ENCODE results near the gene RANBP17.

DNA sequence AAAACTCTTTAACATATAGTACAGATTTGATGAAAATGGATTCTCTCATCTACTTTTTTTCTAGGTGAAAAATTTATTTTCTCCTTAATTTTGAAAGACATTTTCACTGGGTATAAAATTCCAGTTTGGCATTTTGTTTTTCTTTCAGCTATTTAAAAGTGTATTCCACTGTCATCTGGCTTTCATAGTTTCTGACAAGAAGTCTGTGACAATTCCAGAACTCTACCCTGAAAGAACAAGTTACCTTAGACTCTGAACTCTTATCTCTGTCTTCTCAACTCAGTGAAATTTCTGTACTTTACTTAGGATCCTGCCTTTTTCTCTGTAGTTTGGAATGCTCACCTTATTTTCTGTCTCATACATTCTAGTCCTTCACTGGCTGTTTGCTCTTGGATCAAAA is 161.7 kb downstream of the RANBP17 start:
- no peak for TF ChIP-seq CTCF (tag by site-specific recombination; IDR thresholded peaks at IDR 0.05)
- TF ChIP-seq, protein P1, sequence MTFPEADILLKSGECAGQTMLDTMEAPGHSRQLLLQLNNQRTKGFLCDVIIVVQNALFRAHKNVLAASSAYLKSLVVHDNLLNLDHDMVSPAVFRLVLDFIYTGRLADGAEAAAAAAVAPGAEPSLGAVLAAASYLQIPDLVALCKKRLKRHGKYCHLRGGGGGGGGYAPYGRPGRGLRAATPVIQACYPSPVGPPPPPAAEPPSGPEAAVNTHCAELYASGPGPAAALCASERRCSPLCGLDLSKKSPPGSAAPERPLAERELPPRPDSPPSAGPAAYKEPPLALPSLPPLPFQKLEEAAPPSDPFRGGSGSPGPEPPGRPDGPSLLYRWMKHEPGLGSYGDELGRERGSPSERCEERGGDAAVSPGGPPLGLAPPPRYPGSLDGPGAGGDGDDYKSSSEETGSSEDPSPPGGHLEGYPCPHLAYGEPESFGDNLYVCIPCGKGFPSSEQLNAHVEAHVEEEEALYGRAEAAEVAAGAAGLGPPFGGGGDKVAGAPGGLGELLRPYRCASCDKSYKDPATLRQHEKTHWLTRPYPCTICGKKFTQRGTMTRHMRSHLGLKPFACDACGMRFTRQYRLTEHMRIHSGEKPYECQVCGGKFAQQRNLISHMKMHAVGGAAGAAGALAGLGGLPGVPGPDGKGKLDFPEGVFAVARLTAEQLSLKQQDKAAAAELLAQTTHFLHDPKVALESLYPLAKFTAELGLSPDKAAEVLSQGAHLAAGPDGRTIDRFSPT (tag by site-specific recombination; IDR thresholded peaks at IDR 0.05) = no peak
- TF ChIP-seq AEBP2 (tag by site-specific recombination; IDR thresholded peaks at IDR 0.05; ENCODE audit: borderline replicate concordance) = no peak
- TF ChIP-seq ZNF174 (tag by site-specific recombination; IDR thresholded peaks at IDR 0.05) = no peak
- TF ChIP-seq, protein P2, sequence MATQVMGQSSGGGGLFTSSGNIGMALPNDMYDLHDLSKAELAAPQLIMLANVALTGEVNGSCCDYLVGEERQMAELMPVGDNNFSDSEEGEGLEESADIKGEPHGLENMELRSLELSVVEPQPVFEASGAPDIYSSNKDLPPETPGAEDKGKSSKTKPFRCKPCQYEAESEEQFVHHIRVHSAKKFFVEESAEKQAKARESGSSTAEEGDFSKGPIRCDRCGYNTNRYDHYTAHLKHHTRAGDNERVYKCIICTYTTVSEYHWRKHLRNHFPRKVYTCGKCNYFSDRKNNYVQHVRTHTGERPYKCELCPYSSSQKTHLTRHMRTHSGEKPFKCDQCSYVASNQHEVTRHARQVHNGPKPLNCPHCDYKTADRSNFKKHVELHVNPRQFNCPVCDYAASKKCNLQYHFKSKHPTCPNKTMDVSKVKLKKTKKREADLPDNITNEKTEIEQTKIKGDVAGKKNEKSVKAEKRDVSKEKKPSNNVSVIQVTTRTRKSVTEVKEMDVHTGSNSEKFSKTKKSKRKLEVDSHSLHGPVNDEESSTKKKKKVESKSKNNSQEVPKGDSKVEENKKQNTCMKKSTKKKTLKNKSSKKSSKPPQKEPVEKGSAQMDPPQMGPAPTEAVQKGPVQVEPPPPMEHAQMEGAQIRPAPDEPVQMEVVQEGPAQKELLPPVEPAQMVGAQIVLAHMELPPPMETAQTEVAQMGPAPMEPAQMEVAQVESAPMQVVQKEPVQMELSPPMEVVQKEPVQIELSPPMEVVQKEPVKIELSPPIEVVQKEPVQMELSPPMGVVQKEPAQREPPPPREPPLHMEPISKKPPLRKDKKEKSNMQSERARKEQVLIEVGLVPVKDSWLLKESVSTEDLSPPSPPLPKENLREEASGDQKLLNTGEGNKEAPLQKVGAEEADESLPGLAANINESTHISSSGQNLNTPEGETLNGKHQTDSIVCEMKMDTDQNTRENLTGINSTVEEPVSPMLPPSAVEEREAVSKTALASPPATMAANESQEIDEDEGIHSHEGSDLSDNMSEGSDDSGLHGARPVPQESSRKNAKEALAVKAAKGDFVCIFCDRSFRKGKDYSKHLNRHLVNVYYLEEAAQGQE (tag by site-specific recombination; IDR thresholded peaks at IDR 0.05) = no peak
- no peak for TF ChIP-seq MEIS1 (CRISPR knock-in tag; IDR thresholded peaks at IDR 0.05; ENCODE audit: borderline replicate concordance)
- no peak for TF ChIP-seq KLF16 (tag by site-specific recombination; IDR thresholded peaks at IDR 0.05)
- TF ChIP-seq EGR2 (tag by site-specific recombination; IDR thresholded peaks at IDR 0.05; ENCODE audit: low read depth) = no peak
- TF ChIP-seq ZNF311 (tag by site-specific recombination; IDR thresholded peaks at IDR 0.05; ENCODE audit: borderline replicate concordance) = no peak
- no peak for TF ChIP-seq ZFHX2 (tag by site-specific recombination; conservative IDR thresholded peaks at IDR 0.05)
- TF ChIP-seq, protein P3, sequence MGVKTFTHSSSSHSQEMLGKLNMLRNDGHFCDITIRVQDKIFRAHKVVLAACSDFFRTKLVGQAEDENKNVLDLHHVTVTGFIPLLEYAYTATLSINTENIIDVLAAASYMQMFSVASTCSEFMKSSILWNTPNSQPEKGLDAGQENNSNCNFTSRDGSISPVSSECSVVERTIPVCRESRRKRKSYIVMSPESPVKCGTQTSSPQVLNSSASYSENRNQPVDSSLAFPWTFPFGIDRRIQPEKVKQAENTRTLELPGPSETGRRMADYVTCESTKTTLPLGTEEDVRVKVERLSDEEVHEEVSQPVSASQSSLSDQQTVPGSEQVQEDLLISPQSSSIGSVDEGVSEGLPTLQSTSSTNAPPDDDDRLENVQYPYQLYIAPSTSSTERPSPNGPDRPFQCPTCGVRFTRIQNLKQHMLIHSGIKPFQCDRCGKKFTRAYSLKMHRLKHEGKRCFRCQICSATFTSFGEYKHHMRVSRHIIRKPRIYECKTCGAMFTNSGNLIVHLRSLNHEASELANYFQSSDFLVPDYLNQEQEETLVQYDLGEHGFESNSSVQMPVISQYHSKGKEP (tag by site-specific recombination; IDR thresholded peaks at IDR 0.05) = no peak
- no peak for TF ChIP-seq ZSCAN18 (tag by site-specific recombination; IDR thresholded peaks at IDR 0.05)
- TF ChIP-seq ZNF707 (tag by site-specific recombination; IDR thresholded peaks at IDR 0.05) = no peak
